ENCODE measurements around the gene TNNI3.
"Not testable (repeated sequence)": the region's sequence is repeated elsewhere in the genome, so short reads cannot be mapped to it uniquely, and the experiment has no call there.

The TNNI3 gene

DNA sequence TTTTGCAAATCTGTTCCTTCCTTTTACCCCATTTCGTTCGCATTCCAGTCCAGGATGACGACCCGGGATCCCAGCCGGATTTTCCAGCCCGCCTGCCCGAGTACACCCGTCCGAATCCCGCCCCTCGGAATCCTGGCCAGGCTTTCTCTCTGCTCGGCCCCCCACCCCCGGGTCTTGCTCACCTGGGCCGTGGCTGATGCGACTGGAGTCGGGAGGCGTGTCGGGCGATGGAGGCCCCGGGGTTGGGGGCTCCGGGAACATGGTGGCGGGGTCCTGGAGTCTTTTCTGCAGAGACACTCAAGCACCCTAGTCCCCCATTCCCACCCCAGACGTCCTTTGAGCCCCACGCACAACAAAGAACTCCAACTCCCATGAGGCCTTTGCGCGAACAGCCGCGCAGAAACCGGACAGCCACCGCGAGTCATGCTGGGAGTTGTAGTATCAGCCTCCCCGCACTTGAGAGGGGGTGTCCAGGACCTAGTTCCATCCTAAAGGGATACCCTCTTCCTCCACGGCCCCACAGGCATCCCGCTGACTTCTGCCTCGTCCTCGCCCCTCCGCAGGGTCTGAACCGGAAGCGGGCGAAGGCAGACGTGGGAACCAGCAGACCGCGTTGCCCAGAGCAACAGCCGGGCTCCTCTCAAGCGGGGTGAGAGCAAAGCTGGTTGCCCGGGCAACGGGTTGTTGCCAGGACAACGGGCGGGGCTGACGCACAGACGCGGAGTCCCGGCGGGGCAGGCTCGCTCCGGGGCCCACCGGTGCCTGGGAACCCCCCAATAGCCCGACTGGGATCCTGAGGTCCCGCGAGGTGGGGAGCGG lies 21.5 kb upstream of the TNNI3 start:
- in situ Hi-C loops (cut with MboI; ENCODE audit: low sequenced_read_pairs) = no loop called here
- H3K4me1 ChIP-seq = peaks cover 9% of the 10 kb centered on the region
- no peaks in the 10 kb centered on the region for H3K9me3 ChIP-seq
- H3K4me3 ChIP-seq = peak overlapping the region; percentile 11
- DNase-seq (ENCODE audit: low spot score in 2 of 2) = peak; percentile 52 to 87
- H3K27me3 ChIP-seq (ENCODE audit: low read depth) = peaks cover 49% of the 10 kb centered on the region
- no peaks in the 10 kb centered on the region for H3K36me3 ChIP-seq (replicated peaks)

DNA sequence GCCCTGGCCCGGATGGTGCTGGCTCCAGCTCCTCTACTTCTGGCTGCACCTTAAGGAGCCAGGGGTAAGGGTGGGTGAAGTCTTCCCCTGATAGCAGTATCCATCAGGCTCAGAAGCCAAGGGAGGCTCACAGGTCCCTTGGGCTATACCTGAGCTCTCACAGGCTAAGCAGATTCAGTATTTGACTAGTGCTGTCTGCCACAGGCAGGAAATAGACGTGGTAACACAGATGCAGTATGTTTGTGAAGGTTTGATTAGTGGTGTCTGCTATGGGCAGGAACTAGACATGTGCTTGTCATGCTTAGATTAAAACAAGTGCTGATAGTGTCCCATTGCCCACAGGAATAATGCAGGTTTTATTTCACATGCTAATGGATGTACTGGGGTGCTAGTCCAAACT lies 18.5 kb upstream of the TNNI3 start:
- no peak overlapping the region for H3K4me3 ChIP-seq
- no peak for DNase-seq (ENCODE audit: low spot score in 2 of 2)
- peaks cover 14% of the 10 kb centered on the region for H3K4me1 ChIP-seq
- in situ Hi-C loops (cut with MboI; ENCODE audit: low sequenced_read_pairs) = no loop called here
- H3K36me3 ChIP-seq (replicated peaks) = no peaks in the 10 kb centered on the region
- H3K27me3 ChIP-seq (ENCODE audit: low read depth) = peaks cover 29% of the 10 kb centered on the region
- no peaks in the 10 kb centered on the region for H3K9me3 ChIP-seq

DNA sequence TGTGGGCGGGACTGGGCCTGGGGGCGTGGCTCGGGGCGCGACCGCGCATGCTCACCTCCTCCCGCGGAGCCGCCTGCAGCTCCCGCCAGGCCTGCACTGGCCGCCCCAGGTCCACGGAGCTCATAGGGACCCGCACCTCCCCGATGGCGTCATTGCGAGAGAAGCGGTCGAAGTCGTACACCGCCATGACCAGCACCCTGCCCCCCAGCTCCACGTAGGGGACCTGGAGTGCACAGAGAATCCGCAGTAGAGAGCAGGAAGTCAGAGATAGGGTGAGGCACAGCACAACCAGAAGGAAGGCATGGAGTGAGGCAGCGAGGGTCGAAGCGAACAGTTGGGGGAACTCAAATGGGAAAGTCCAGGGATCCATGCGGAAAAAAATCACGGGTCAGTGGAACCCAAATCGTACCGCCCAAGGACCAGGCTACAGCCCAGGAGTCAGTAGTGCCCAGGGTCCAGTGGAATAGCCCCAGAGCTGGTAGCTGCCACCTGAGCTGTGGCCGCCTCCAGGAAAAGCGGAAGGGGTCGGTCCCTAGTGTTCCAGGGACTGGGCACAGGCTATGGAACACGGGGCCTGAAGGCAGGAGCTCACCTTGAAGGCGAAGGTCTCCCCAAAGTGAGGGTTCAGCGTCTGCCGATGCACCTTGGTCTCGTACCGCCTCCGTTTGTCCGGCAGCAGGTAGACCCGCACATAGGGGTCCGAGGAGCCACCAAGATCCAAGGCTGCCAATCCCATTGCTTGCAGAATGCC lies 17.8 kb upstream of the TNNI3 start:
- no peak for DNase-seq (ENCODE audit: low spot score in 2 of 2)
- in situ Hi-C loops (cut with MboI; ENCODE audit: low sequenced_read_pairs) = no loop called here
- Histone ChIP-seq H3K36me3 (replicated peaks) (no peaks in the 10 kb centered on the region), H3K4me3 (no peak overlapping the region), H3K9me3 (no peaks in the 10 kb centered on the region), H3K4me1 (peaks cover 14% of the 10 kb centered on the region), H3K27me3 (ENCODE audit: low read depth) (peaks cover 23% of the 10 kb centered on the region)

DNA sequence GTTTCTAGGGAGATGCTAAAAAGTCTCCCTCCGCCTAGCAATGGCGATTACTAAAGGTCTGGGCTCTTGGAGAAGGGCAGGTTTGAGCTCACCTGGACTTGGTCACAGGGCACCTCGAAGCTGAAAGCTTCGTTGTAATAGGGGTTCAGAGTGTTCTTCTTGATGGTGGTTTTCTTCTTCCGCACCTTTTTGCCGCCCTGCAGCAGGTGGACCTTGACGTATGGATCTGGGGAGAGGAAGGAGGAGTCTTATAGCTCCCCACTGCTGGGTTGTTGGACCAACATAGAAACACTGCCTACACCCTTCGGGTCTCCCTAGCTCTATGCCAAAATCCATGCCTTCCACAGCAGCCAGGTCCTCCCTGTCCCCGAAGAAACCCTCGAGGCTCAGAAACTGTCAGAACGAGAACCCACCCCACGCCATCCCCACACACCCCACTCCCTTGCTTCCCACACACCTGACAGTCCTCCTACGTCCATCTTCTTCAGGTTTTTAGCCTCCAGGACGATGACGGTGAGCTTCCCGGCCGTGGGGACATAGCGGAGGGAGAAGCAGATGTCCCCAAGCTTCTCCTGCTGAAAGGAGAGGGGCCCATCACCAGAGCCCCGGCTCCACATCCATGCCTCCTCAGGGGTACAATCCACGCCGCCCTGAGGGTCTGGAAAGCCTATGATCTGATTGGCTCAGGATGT lies 17.0 kb upstream of the TNNI3 start:
- Histone ChIP-seq H3K36me3 (replicated peaks) (no peaks in the 10 kb centered on the region), H3K9me3 (no peaks in the 10 kb centered on the region), H3K4me1 (peaks cover 10% of the 10 kb centered on the region), H3K4me3 (no peak overlapping the region), H3K27me3 (ENCODE audit: low read depth) (peaks cover 16% of the 10 kb centered on the region)
- in situ Hi-C loops (cut with MboI; ENCODE audit: low sequenced_read_pairs) = no loop called here
- no peak for DNase-seq (ENCODE audit: low spot score in 2 of 2)

DNA sequence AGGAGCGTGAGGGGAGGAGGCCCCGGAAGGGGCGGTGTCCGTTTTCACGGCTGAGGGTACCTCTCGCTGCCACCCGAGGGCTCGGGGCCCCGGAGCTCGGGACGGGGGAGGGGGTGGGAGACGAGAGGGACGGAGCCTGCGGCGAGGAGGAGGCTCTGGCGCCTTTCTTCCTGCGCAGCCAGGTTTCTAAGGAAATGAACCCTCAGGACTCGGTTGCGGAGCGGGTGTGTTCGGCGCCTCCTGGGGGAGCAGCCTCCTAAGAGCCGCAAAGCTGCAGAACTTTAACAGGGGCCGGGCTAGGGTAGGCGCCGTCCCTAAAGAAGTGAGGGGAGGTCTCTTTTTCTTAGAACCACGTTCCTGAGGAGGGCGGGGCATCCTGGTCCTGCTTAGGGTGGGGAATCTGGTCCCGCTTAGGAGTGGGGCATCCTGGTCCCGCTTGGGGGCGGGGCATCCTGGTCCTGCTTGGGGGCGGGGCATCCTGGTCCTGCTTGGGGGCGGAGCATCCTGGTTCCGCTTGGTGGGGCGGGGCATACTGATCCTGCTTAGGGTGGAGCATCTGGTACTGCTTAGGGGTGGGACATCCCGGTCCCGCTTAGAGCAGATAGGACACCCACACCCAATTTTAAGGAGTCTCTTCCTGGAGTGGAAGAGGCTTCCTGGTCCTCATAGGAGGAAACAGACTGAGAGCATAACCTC lies 16.3 kb upstream of the TNNI3 start:
- H3K9me3 ChIP-seq = no peaks in the 10 kb centered on the region
- peak overlapping the region; percentile 35 for H3K4me3 ChIP-seq
- peak; percentile 58 to 93 for DNase-seq (ENCODE audit: low spot score in 2 of 2)
- H3K4me1 ChIP-seq = peaks cover 5% of the 10 kb centered on the region; the same call in 1 of the 2 replicates
- in situ Hi-C loops (cut with MboI; ENCODE audit: low sequenced_read_pairs) = no loop called here
- H3K36me3 ChIP-seq (replicated peaks) = no peaks in the 10 kb centered on the region
- peaks cover 11% of the 10 kb centered on the region for H3K27me3 ChIP-seq (ENCODE audit: low read depth)

DNA sequence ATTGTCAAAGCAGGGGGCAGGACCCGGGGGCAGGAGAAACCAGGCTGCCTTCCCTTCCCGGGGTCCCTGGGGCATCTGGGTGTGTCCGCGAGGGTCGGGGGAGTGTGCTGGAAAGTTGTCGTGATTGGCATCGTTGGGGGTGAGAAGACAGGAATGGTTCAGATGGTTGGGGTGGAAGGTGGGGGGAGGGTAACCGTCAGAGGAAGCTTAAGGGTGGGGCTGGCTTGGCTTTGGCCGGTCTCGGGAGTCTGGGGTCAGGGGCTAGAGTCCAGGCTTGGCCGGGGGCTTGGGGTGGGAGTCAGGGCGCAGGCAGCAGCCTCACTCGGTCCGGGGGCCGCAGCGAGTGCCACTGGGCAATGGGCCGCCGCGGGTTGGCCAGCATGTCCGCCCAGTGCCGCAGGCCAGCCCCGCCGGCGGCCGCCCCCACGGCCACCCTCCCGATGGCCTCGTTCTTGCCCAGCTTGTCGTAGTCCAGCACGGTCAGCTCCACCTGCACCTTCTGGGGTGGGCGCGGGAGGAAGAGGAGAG lies 15.7 kb upstream of the TNNI3 start:
- H3K27me3 ChIP-seq (ENCODE audit: low read depth) = peaks cover 9% of the 10 kb centered on the region
- peak overlapping the region; percentile 35 for H3K4me3 ChIP-seq

DNA sequence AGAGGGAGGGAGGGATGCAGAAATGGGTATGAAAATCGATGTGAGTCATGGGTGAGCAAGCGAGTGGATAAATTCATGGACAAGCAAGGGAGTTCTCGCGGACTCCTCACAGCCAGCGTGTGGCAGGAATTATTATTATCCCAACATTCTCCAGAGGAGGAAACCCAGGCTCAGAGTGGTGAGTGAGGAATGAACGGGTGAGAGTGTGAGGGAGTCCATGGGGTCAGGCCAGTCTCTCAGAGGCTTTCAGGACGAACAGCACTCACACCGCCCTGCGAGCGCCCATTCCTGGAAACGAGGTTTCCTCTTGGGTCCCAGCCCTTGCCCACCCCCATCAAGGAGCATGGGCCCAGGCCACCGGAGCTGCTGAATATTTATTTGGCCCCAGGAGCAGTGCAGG lies 15.2 kb upstream of the TNNI3 start:
- H3K4me3 ChIP-seq = no peak overlapping the region
- no peaks in the 10 kb centered on the region for H3K36me3 ChIP-seq (replicated peaks)
- in situ Hi-C loops (cut with MboI; ENCODE audit: low sequenced_read_pairs) = no loop called here
- peaks cover 5% of the 10 kb centered on the region; the same call in 1 of the 2 replicates for H3K4me1 ChIP-seq
- H3K27me3 ChIP-seq (ENCODE audit: low read depth) = peaks cover 7% of the 10 kb centered on the region; the same call in 1 of the 2 replicates
- H3K9me3 ChIP-seq = no peaks in the 10 kb centered on the region
- no peak for DNase-seq (ENCODE audit: low spot score in 2 of 2)

More for the DNA sequence above, 15.7 kb upstream of the TNNI3 start:
- no peaks in the 10 kb centered on the region for H3K36me3 ChIP-seq (replicated peaks)
- peaks cover 5% of the 10 kb centered on the region; the same call in 1 of the 2 replicates for H3K4me1 ChIP-seq
- H3K9me3 ChIP-seq = no peaks in the 10 kb centered on the region
- no peak for DNase-seq (ENCODE audit: low spot score in 2 of 2)
- in situ Hi-C loops (cut with MboI; ENCODE audit: low sequenced_read_pairs) = no loop called here

DNA sequence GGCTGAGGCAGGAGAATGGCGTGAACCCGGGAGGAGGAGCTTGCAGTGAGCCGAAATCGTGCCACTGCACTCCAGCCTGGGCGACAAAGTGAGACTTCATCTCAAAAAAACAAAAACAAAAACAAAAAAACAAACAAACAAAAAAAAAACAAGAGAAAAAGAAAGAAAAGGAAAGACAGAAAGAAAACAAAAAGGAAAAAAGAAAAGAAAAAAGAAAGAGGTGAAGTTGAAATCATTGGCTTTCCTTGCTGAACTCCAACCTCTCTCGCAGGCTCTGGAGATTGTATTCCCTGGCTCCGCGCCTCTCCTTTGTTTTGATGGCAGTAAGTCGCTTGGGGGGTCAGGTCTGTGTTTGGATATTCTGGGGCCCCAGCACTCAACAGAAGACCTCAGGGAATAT lies 14.8 kb upstream of the TNNI3 start:
- H3K27me3 ChIP-seq (ENCODE audit: low read depth); H3K36me3 ChIP-seq (replicated peaks); DNase-seq (ENCODE audit: low spot score in 2 of 2); in situ Hi-C loops (cut with MboI; ENCODE audit: low sequenced_read_pairs); H3K4me3 ChIP-seq; H3K9me3 ChIP-seq; H3K4me1 ChIP-seq: not testable (repeated sequence)

DNA sequence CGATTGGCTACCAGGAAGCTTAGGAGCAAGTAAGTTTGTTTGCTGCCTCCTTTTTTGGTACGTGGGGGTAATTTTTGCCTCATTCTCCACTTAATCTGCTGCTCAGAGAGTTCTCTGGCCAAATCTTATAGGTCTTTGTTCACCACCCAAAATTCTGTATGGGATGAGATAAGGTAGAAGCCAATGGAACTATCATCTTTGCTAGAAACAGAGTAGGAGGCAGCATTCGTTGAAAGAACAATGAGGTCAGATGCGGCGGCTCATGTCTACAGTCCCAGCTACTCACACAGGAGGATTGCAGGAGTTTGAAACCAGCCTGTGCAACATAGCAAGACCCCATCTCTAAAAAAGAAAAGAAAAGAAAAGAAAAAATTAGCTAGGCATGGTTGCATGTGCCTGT lies 13.9 kb upstream of the TNNI3 start:
- no peak for DNase-seq (ENCODE audit: low spot score in 2 of 2)
- H3K36me3 ChIP-seq (replicated peaks) = no peaks in the 10 kb centered on the region
- in situ Hi-C loops (cut with MboI; ENCODE audit: low sequenced_read_pairs) = no loop called here
- H3K27me3 ChIP-seq (ENCODE audit: low read depth) = peaks cover 6% of the 10 kb centered on the region; the same call in 1 of the 2 replicates
- peaks cover 8% of the 10 kb centered on the region; the same call in 1 of the 2 replicates for H3K4me1 ChIP-seq
- H3K9me3 ChIP-seq = no peaks in the 10 kb centered on the region
- no peak overlapping the region for H3K4me3 ChIP-seq

DNA sequence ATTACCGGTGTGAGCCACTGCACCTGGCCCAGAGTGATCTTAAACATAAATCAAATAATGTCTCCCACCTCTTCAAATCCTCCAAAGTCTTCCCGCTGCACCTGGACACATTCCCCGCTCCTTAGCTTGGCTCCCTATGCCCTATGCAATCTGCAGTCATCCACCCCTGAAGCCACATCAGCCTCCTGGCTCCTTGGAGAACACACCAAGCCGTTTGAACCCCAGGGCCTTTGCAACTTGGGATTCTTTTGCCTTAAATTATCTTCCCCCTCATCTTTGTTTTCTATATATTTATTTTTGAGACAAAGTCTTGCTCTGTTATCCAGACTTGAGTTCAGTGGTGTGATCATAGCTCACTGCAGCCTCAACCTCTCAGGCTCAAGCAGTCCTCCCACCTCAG lies 11.6 kb upstream of the TNNI3 start:
- peaks cover 8% of the 10 kb centered on the region; the same call in 1 of the 2 replicates for H3K4me1 ChIP-seq
- no peaks in the 10 kb centered on the region for H3K9me3 ChIP-seq
- in situ Hi-C loops (cut with MboI; ENCODE audit: low sequenced_read_pairs) = no loop called here
- H3K36me3 ChIP-seq (replicated peaks) = no peaks in the 10 kb centered on the region
- DNase-seq (ENCODE audit: low spot score in 2 of 2) = no peak
- no peak overlapping the region for H3K4me3 ChIP-seq
- H3K27me3 ChIP-seq (ENCODE audit: low read depth) = peaks cover 5% of the 10 kb centered on the region; the same call in 1 of the 2 replicates

DNA sequence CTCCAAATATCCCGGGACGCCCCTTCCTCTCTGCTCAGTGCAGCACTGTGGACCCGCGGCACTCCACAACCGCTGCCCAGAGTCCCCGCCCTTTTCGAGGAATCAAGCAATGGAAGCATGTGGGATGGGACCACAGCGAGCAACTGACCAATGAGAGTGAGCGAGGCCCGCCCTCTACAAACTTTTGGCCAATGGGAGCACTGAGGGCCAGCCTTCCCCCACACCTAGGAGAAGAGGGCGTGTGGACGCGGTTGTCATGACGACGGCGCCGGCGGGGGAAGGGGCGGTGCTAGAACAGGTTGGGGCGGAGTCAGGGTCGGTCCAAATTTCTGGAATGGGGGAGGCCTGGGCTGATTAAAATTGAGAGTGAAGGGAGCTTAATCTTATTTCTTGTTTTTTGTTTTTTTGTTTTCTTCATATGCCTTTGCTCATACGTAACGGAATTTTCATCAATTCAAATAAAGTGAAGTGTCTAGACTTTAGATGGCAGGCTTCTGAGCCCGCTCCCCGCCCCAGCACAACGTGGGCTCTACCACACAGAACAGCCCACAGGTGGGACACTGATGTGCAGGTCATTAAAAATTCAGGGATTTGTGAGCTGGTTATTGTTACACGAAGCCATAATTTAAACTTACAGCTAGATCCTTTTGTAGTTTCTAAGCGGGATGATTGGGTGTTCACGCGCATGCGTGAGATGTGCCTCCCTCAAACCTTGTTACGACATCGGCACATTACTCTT lies 9.2 kb upstream of the TNNI3 start, which contains the start of gene DNAAF3:
TSS of gene DNAAF3 (minus strand) at position 84 of the 739 bp plus-strand sequence. CDS start 200 bp downstream, outside the sequence.
- Histone ChIP-seq H3K27me3 (ENCODE audit: low read depth) (no peaks in the 10 kb centered on the region), H3K36me3 (replicated peaks) (no peaks in the 10 kb centered on the region), H3K4me1 (peaks cover 3% of the 10 kb centered on the region; the same call in 1 of the 2 replicates), H3K4me3 (peak within 1 kb of the TSS; percentile 39), H3K9me3 (no peaks in the 10 kb centered on the region)
- peak; percentile 95 to 98 for DNase-seq (ENCODE audit: low spot score in 2 of 2)
- in situ Hi-C loops (cut with MboI; ENCODE audit: low sequenced_read_pairs) = no loop called here

DNA sequence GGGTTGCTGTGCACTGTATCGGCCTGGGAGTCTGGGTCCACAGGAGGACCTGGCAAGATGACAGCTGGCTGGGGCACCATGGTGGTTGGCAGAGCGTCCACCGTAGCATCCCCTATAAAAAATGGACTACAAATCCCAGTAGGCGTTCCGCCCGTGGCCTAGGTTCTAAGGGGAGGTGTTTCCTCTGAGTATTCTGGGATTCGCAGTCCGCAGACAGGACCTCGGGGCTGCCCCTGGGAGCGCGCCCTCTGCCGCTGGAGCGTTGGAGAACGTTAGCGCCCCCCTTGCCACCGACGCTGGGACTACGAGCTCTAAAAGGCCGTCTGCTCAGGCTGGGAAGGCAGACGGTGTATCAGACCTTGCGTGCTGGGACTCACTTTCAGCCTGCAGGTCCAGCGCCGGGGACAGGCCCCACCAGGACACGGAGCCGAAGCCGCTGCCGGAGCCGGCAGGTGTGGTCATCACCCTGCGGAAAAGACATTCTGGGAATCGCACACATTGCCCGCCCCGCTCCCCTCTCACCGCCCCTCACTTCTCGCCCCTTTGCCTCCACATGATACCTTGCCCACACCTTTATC lies 8.5 kb upstream of the TNNI3 start:
- peak overlapping the region; percentile 39 for H3K4me3 ChIP-seq
- peaks cover 3% of the 10 kb centered on the region; the same call in 1 of the 2 replicates for H3K4me1 ChIP-seq
- DNase-seq (ENCODE audit: low spot score in 2 of 2) = peak; percentile 80 to 90
- H3K27me3 ChIP-seq (ENCODE audit: low read depth) = no peaks in the 10 kb centered on the region
- no peaks in the 10 kb centered on the region for H3K9me3 ChIP-seq
- no peaks in the 10 kb centered on the region for H3K36me3 ChIP-seq (replicated peaks)
- in situ Hi-C loops (cut with MboI; ENCODE audit: low sequenced_read_pairs) = no loop called here

Data from HAP-1 (cell line).